Measurements from ENCODE around the gene DOCK7.

DNA sequence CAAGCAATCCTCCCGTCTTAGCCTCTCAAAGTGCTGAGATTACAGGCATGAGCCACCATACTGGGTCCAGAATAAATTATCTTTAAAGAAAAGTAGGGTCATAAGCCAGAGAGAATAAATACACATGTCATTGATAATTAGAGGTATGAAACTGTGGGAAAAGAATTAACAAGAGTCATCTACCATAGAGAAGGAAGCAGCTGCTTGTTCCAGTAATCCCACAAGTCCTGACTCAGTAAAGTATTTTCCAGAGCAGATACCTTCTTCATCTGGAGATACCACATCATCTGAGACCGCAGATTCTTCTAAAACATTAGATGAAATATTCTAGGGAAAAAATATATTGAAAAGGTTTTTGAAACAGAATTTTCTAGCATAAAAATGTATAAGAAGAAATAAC is 195.7 kb downstream of the DOCK7 start:
- TF ChIP-seq, protein P1, sequence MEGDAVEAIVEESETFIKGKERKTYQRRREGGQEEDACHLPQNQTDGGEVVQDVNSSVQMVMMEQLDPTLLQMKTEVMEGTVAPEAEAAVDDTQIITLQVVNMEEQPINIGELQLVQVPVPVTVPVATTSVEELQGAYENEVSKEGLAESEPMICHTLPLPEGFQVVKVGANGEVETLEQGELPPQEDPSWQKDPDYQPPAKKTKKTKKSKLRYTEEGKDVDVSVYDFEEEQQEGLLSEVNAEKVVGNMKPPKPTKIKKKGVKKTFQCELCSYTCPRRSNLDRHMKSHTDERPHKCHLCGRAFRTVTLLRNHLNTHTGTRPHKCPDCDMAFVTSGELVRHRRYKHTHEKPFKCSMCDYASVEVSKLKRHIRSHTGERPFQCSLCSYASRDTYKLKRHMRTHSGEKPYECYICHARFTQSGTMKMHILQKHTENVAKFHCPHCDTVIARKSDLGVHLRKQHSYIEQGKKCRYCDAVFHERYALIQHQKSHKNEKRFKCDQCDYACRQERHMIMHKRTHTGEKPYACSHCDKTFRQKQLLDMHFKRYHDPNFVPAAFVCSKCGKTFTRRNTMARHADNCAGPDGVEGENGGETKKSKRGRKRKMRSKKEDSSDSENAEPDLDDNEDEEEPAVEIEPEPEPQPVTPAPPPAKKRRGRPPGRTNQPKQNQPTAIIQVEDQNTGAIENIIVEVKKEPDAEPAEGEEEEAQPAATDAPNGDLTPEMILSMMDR (IDR thresholded peaks at IDR 0.05; ENCODE audit: low read length) = no peak
- TF ChIP-seq EZH2 (optimal IDR thresholded peaks at IDR 0.05; ENCODE audit: low read depth, low read length) = no peak
- no peak for TF ChIP-seq EZH2phosphoT487 (IDR thresholded peaks at IDR 0.05; ENCODE audit: low read length)
